ENCODE results near the gene PDIA6.

GRCh38 chr2:10741139-10741538, 71.4 kb downstream of the PDIA6 start:
- TF ChIP-seq CTCF (conservative IDR thresholded peaks at IDR 0.05) (no peak), ZFX (IDR thresholded peaks at IDR 0.05) (no peak)
